NCI-H2107 (cell line): Measurements from ENCODE around the gene PEDS1.
"Not testable (repeated sequence)": the region's sequence is repeated elsewhere in the genome, so short reads cannot be mapped to it uniquely, and the experiment has no call there.

Experiments used
- DNase-seq: peaks from one replicate; lab custom pipeline; 2025; lab: John Stamatoyannopoulos, UW

PEDS1 gene

DNA sequence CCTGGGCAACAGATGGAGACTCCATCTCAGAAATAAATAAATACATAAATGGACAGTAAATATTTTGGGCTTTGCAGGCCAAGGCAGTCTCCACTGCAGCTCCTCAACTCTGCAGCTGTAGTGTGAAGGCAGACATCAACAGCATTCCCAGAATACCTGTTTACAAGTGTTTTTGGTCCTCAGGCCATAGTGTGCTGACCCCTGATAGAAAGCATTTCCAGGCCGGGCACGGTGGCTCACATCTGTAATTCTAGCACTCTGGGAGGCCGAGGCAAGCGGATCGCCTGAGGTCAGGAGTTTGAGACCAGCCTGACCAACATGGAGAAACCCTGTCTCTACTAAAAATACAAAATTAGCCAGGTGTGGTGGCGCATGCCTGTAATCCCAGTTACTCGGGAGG lies 18.4 kb downstream of the PEDS1 start:
- DNase-seq: not testable (repeated sequence)

DNA sequence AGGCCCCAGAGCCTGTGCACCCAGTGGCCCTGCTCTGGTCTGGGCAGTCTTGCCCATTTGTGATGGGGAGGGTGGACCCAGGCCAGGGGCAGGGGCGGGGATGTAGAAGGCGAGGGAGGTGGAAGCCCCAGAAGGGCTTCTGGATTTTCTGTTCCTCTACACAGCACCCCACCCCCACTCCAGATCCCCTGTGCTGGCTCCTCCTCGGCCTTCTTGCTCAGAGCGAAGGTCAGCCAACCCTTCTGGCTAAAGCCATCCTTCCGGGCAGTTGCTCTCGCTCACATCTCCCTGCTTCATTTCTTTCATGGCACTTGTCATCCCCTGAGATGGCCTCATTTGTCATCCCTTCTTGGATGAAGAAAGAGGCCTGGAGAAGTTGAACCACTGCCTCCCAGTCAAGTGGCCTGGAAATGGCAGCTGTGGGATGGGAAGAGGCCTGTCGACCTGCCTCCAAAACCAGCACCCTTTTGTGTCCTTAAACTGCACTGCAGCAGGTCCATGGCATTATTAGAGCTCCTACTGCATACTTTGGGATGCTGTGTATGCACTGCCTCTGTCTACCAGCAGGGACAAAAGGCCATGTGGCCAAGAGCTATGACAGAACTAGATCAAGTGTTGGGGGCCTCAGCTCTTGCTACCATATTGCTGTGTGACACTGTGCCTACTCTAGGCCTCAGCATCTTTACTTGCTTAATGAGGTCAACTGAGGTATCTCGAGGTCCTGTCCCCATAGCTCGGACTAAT lies 19.9 kb downstream of the PEDS1 start:
- DNase-seq: no peak

- peak; percentile 60 for DNase-seq
Measured at GRCh38 chr20:50133041-50133440, 20.5 kb downstream of the PEDS1 start.

DNA sequence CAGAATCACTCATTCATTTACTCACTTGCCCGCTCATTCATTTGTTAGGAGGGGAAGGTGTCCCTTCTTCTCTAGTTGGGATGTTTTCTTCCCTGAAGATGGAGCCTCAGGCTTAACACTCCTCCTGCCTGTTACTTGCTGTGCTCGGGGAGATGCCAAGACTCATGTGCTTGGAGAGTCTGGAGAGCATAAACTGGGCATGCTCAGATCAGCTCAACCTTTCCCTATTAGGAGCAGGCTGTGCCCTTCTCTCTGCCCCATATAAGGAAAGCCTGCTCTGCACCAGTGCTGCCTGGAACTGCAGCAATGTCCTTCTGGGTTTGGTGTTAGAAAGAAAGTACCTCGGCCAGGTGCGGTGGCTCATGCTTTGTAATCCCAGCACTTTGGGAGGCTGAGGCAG lies 22.5 kb downstream of the PEDS1 start:
- no peak for DNase-seq

DNA sequence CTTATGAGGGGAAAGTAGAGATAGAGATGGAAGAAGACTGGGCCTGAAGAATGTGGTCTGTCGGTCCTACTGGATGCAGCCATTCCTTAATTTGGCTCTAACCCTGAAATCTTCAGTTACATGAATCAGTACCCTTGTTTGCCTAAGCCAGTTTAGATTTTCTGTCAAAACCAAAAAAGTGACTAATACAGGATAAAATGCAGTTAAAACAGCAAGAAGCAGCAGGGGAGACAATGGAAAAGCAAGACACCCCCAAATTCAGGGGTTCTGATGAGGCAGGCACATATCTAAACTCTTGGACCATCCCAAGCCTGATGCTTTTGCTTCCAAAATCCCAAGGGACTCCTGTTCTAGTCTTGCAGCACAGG lies 23.2 kb downstream of the PEDS1 start:
- DNase-seq: no peak

- no peak for DNase-seq
Measured at GRCh38 chr20:50129662-50130355, 23.7 kb downstream of the PEDS1 start.

DNA sequence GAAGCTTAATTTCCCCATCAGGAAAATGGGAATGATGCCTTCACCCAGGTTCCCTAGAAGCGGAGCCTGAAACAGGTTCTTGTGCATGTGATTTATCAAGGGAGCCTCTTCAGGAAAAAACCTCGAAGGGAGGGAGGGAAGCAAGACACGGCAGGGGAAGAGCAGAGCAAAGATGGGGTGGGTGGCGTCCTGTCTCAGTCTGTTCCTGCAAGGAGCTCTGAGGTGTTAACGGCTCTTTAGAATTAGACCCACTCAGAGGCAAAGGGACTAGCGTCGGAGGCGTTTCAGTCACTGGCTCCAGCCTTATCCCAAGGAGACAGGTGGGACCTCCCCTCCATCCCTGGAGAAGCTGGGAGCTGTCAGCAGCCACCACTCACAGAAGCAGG lies 25.0 kb downstream of the PEDS1 start:
- DNase-seq: no peak

- peak; percentile 64 for DNase-seq
Measured at GRCh38 chr20:50127587-50128519, 25.7 kb downstream of the PEDS1 start.

DNA sequence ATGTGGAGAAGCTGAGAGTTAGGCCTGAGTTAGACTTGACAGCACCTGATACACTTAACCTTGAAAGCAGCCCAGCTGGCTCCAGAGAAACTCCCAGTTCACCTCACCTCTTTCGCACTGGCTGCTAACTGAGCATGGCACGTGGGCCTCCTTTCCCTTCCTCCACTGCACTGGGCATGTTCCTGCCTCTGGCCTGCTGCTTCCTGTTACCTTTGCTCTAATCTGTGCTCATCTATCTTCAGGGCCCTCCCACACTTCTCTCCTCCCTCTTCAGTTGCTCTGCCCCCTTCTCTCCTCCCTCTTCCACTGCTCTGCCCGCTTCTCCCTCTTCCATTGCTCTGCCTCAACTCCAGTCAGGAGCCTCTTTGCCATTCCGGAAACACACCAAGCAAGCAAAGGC lies 26.9 kb downstream of the PEDS1 start:
- DNase-seq: no peak

GRCh38 chr20:50125279-50125678 lies 28.2 kb downstream of the PEDS1 start:
- no peak for DNase-seq

DNA sequence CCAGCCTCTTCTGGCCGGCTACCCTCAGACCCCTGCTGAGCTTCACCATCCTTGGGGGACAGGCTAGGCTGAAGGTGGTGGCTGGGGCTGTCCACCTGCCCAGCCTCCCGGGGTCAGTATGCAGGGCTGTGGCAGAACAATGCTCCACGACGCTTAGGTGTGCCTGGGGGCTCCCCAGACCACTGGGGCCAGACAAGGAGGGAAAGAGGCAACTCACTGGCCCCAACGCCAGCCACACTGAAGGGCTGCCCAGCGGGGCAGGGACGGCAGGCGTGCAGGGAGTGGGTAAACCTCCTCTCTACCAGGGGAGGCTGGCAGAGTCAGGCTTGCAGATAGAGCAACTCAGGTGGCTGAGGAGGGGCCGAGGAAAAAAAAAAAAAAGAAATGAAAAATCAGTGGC lies 29.0 kb downstream of the PEDS1 start:
- no peak for DNase-seq

DNA sequence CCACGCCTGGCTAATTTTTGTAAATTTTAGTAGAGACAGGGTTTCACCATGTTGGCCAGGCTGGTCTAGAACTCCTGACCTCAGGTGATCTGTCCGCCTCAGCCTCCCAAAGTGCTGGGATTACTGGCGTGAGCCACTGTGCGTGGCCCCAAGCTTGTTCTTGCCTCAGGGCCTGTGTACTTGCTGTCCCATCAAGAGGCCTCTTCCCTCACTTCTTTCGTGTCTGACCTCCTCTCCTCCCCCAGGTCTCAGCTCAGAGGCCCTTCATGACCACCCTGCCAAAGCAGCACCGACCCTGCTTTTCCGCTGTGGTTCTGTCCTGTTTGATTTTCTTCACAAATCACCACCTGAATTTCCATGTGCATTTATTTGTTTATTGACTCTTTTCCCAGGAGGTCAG lies 30.1 kb downstream of the PEDS1 start:
- no peak for DNase-seq

- DNase-seq: no peak
Measured at GRCh38 chr20:50122763-50123162, 30.8 kb downstream of the PEDS1 start.

DNA sequence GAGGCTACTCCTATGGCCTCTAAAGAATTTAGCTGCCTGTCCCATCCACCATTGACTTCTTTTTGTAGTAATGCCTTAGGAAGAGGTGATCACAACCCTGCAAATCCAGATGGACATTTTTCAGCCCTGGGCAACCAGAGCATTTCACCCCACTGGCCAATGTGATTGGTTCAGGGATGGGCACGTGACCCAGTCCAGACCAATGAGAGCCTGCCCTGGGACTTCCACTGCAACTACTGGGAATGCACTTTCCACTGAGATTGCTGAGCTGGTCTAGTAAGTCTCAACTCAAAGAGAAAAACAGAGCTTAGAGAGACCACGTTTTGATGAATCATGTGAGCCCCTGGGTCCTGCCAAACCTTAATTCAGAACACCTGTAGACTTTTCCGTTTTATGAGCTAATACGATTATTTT lies 31.7 kb downstream of the PEDS1 start:
- no peak for DNase-seq

- peak; percentile 33 for DNase-seq
Measured at GRCh38 chr20:50120935-50121693, 32.4 kb downstream of the PEDS1 start.

- no peak for DNase-seq
Measured at GRCh38 chr20:50118203-50118602, 35.3 kb downstream of the PEDS1 start.

- no peak for DNase-seq
Measured at GRCh38 chr20:50116368-50116999, 37.0 kb downstream of the PEDS1 start.

DNA sequence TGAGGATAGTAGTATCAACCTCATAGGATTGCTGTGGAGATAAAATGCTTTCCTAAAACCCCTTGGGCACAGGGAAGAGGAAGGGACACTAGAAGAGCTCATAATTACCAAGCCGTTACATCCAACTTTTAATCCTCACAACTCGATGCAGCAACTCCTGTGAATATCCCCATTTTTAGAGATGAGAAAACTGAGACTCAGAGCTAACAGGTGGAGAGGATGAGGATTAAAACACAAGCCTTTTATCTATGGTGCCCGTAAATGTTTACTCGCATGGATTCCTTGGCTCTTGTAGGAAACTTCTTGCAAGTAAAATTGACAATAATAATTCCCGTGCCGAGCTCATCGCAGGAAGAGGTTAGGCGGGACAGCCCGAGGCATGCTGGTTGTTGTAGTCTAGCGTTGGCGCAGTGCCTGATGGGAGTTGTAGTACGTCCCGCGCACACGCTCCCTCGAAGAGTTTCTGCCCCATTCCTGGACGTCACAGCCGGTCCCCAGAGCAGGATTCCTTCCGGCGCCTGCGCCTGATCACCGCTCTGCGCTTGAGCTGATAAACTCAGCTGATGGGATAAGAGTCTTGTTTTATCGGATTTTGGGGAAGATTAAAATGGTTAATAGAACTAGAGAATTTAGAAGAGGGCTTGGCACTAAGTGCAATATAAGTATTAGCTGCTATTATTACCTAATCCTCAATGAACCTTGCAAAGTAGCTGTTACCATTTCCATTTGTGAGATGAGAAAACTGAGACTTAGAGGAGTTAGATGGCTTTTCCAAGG lies 37.7 kb downstream of the PEDS1 start:
- peak; percentile 97 for DNase-seq

DNA sequence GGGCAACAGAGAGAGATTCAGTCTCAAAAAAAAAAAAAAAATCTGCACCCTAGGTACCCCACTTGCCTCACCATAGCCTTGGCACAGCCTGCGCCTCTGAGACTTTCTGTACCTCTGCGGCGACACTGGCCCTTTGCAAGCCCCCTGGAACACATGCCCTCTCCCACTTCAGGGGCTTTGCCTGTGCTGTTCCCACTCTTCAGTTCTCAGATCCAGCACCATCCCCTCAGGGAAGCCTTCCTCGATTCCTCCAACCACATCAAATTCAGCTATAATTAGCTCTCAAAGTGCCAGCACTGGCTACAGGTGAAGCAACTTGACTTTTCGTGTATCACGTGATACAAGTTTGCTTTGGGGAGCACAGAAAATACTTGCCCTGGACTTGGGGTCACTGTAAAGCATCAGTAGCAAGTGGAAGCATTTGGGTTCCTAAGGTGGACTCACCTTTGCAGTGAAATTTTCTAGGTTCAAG lies 38.4 kb downstream of the PEDS1 start:
- DNase-seq: no peak

DNA sequence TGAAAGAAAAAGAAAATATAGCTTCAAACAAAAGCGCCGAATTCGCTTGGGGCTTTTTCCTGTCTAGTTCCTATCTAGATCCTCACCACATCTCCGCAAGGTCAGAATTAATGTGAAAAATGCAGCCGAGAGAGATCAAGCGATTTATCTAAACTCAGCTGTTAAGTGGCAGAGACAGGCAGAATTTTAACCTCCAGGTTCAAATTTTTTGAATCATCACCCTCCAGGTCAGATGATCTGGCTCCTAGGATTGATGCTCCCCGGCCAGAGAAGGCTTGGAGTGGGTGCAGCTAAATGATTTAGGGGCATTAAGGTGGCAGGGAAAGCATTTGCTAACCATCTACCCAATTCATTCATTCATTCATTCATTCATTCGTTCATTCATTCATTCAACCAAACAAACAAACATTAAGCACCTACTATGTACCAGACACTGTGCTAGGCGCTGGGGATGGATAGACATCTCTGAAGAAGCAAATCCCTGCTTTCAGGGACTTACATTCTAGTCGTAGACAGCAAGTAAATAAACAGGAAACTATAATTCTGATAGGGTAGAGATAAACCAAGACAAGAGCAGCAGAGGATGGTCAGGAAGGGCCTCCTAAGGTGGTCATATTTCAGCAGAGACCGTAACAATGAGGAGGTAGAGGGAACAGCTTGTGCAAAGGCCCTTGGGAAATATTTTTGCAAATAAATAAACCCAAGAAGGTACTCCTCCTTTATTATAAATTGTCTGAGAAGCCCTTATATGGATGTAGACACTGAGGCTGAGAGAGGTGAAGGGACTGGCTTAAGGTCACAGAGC lies 39.9 kb downstream of the PEDS1 start:
- DNase-seq: no peak
